H1 (cell line): Measurements from ENCODE around the gene LHX5. TPM values are rescaled to one million over a fixed set of nuclear protein-coding genes. Genes with fewer than 3 reads are reported as not detected.

Experiments used
- CHD7 ChIP-seq: fragments of 300-600 bp; sonication (generic); IDR thresholded peaks from 2 replicates; pipeline ENCODE4 v1.7.1; 2012; ENCODE audit warnings: low read length, moderate library complexity, mild to moderate bottlenecking, inconsistent platforms; ENCODE audit not compliant: insufficient replicate concordance
- CTBP2 ChIP-seq: IDR thresholded peaks from 2 replicates; pipeline ENCODE4 v1.7.0; 2011; ENCODE audit warnings: borderline replicate concordance, mild to moderate bottlenecking, moderate library complexity, mixed read lengths, low read length; ENCODE audit not compliant: insufficient read depth, insufficient read length
- EP300 ChIP-seq, 2 experiments: IDR thresholded peaks; 1 replicate in 1 of 2; 2 replicates in 1 of 2; pipeline ENCODE4 v1.6.1; 2011 to 2012; ENCODE audit warnings: low read depth in 2 of 2, low read length in 2 of 2, mild to moderate bottlenecking in 2 of 2, borderline replicate concordance in 1 of 2, inconsistent platforms in 1 of 2, moderate library complexity in 1 of 2
- GTF2F1 ChIP-seq: IDR thresholded peaks from 2 replicates; pipeline ENCODE4 v1.6.1; 2012; ENCODE audit warnings: low read depth, low read length, improper control_type of control experiment, borderline replicate concordance
- HDAC6 ChIP-seq: IDR thresholded peaks from one replicate; pipeline ENCODE4 v1.7.1; 2012; ENCODE audit warnings: low read depth, mild to moderate bottlenecking, inconsistent platforms, low read length, moderate library complexity
- JUN ChIP-seq: IDR thresholded peaks from 2 replicates; pipeline ENCODE4 v1.6.1; 2011; ENCODE audit warnings: low read depth, mild to moderate bottlenecking, improper control_type of control experiment, low read length
- POLR2AphosphoS5 ChIP-seq: IDR thresholded peaks from 2 replicates; pipeline ENCODE4 v1.6.1; 2011; ENCODE audit warnings: low read depth, low read length
- RNF2 ChIP-seq: fragments of 200-900, 300-1000 bp; sonication (generic); IDR thresholded peaks from 2 replicates; pipeline ENCODE4 v1.7.1; 2016; ENCODE audit warnings: borderline replicate concordance, low read depth, mild to moderate bottlenecking, antibody characterized with exemption, low read length; ENCODE audit not compliant: poor library complexity, severe bottlenecking; ENCODE audit errors: missing control alignments
- YY1 ChIP-seq: IDR thresholded peaks from 2 replicates; pipeline ENCODE4 v1.6.1; 2011; ENCODE audit warnings: low read depth, mild to moderate bottlenecking, low read length
- polyA plus RNA-seq, 7 experiments: library from polyadenylated mRNA; depleted of rRNA in 3 of 7; stranded (reverse) in 5 of 7; unstranded in 2 of 7; fragments of >200 nt in 5 of 7; fragments of 200-250 nt in 2 of 7; gene quantifications; 1 replicate in 5 of 7; 2 replicates in 1 of 7; 4 replicates in 1 of 7; pipeline versions ENCODE4 v1.2.1 to v1.2.3, GENCODE V29; 2011 to 2013; ENCODE audit warnings: missing spikeins in 2 of 7, mixed read lengths in 2 of 7
- total RNA-seq: library from RNA; stranded (reverse); fragmentation: NEBNext Ultra II Directional; extraction: Animal tissue kit (Norgen Biotek cat#: 25700); gene quantifications from 2 replicates; pipeline ENCODE4 v1.2.1, GENCODE V29; 2021

LHX5 gene
- total and polyA plus RNA-seq, 2 of the 8 experiments (the other 6 are each of a cell fraction or from before 2014, with no cell fraction given) = 0.47 to 1.1 TPM

GRCh38 chr12:113472191-113473121, 785 bp upstream of the LHX5 start (continued):
- TF ChIP-seq EP300 (IDR thresholded peaks at IDR 0.05; ENCODE audit: borderline replicate concordance in 1 of 2, low read depth in 2 of 2, low read length in 2 of 2) = no peak
- no peak for TF ChIP-seq JUN
- TF ChIP-seq CHD7 = no peak
- TF ChIP-seq POLR2AphosphoS5 = no peak
- no peak for TF ChIP-seq YY1
- peak; percentile 98 for TF ChIP-seq CTBP2
- TF ChIP-seq HDAC6 = no peak
- TF ChIP-seq GTF2F1 = no peak
- peak; percentile 5 for TF ChIP-seq RNF2
